Activated CD8-positive, alpha-beta memory T cell treated with anti-CD3 and anti-CD28 coated beads, Interleukin-2, amount 50 U/mL, for 1 hour (primary cell): Measurements from ENCODE around the gene KCNH1.

ENCODE experiments used
- DNase-seq: peaks from one replicate; pipeline ENCODE4 v3.0.0-alpha.2; 2020; ENCODE audit errors: extremely low read depth

Gene KCNH1

GRCh38 chr1:210920716-210921694 lies 212.9 kb downstream of the KCNH1 start:
- no peak for DNase-seq

DNA sequence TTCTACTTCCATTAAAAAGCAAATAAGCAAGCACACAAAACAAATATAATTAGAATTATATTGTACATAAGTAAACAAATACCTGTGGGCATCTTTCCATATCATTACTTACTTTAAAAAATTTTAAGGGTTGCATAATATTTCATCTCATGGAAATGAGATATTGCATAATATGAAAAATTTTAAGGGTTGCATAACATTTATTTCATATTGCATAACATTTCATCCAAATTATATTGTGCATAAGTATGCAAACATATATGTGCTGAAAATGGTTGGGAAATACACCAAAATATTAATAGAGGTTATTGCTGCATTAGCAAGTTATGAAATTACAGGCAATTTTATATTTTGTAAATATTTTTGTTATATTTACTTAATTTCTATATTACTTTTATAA lies 213.7 kb downstream of the KCNH1 start:
- no peak for DNase-seq

- no peak for DNase-seq
Measured at GRCh38 chr1:210918893-210919292, 215.1 kb downstream of the KCNH1 start.

DNA sequence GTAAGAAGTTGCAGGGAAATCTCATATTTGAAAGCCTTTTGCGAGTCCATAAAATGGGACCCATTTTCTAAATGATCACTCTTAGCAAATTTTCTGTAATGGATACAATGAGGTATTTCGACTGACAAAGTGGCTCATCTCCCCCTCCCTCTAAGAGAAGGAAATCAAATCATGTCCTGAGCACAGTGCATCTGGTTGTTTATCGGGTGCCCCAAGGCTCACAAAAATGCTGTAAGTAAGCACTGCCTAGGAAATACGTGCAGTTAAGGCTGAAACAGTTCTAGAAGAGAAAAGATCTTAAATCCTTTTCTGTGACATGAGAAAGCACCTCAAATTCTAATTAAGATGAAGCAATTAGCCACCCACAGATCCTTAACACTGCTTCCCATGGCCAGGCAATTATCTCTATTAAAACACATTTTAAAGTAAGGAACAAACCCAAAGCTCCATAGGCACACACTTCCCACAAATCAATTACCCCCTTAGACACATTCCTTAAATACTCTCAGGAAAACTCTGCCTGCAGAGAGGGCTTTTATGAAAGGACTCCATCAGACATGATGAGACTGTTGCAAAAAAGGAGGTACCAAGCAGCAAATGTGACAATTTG lies 216.3 kb downstream of the KCNH1 start:
- no peak for DNase-seq

DNA sequence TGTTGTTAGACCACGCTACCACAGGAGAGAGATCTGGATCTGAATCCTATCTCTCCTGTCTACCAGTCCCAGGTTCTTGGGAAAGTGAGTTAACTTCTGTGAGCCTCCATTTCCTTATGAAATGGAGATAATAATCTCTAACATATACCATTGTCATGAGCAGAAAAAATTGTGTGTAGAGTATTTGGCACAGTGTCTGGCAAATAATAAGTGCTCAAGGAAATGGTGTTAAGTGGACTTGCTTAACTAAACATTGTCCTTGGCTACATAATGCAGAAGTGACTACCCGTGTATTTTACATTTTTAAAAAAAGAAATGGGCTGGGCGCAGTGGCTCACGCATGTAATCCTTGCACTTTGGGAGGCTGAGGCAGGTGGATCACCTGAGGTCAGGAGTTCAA lies 217.4 kb downstream of the KCNH1 start:
- DNase-seq, result no peak

- DNase-seq, result no peak
Measured at GRCh38 chr1:210915890-210916507, 217.9 kb downstream of the KCNH1 start.

DNA sequence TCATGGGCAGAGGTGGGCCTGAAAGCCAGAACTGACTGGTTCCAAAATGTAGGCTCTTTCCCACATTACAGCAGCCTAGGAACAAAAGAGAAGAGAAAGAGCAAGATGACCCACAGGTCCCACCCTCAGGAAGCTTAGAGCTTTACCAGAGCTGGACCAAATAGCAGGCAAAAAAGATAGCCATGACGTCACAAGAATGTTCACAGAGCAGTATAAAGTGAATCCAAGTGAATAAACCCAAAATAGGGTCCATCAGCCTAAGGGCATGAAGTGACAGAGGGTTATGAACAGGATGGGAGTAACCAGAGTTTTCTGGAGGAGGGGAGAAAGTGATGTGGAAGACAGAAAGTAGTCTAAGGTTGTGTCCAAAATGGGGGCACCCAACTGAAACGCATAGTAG lies 221.2 kb downstream of the KCNH1 start:
- DNase-seq, result no peak

DNA sequence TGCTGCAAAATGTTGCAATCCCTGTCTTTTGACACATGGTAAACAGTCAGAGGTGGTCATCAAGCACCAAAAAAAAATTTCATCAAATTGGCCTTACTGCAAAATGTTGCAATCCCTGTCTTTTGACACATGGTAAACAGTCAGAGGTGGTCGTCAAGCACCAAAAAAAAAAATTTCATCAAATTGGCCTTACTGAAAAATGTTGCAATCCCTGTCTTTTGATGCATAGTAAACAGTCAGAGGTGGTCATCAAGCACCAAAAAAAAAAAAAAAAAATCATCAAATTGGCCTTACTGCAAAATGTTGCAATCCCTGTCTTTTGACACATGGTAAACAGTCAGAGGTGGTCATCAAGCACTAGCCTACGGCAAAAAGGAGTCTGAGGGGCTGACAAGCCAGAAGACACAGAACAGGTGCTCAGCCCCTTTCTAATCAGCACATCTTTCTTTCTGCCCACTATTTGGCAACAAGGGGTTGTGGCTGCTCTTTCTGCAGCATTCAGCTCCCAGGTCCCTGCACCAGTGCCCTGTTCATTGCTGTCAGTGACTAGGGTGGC lies 223.8 kb downstream of the KCNH1 start:
- no peak for DNase-seq

- no peak for DNase-seq
Measured at GRCh38 chr1:210908791-210909190, 225.2 kb downstream of the KCNH1 start.

DNA sequence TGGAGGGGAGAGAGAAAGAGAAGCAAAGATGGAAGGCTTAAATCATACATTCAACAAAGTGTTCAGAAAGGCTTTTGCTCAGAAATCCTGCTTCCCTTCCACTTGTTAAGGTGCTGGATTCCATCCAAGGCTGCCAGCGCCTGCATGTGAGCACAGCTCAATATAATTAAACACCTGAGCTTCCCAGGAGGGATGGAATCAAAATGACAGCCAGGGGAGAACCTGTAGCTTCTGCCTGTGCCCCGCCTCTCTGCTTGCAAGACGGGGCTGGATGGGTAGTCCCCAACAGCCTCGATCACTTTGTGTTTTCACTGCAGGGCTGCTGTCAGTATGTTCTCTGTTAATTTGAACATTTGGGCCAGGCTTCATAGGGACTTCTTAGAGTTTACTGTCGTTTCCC lies 225.7 kb downstream of the KCNH1 start:
- DNase-seq, result no peak

- DNase-seq, result no peak
Measured at GRCh38 chr1:210907251-210907805, 226.6 kb downstream of the KCNH1 start.

GRCh38 chr1:210905944-210906453 lies 227.9 kb downstream of the KCNH1 start:
- no peak for DNase-seq

GRCh38 chr1:210905365-210905904 lies 228.5 kb downstream of the KCNH1 start:
- DNase-seq, result no peak

DNA sequence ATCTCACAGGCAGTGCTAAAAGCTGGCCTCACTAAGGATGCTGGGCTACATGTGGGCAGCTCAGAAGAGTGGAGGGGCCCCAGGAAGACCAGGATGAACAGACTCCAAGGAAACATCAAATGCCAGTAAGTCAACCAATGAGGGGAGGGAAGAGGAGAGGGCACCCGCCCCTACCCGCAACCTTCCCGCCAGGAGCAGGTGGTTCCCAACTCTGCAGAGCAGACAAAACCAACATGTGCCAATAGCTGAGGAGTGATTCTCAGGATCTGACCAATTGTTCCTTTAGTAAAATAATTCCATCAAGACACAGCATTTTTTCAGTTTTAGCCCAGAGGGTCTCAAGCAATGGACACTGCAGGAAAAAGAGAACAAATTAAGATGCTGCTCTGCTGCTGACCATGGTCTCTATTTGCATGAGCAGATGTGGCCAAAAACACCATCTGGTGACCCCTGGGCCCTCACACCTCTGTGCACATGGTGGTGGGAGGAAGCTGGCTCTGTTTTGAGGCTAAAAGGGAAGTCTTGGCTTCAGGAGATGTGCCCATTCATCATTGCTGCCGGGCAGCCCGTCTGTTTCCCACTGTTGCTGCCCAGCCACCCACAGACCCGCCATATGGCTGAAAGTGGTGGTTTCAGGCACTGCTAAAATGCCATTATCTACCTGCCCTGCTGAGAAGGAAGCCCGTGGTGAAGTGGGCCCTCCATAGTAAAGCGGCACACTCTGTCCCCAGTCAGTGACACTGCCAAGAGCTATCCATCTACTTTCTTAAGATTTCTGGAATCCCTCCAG lies 231.8 kb downstream of the KCNH1 start:
- DNase-seq, result no peak

- DNase-seq, result no peak
Measured at GRCh38 chr1:210900820-210901219, 233.1 kb downstream of the KCNH1 start.

DNA sequence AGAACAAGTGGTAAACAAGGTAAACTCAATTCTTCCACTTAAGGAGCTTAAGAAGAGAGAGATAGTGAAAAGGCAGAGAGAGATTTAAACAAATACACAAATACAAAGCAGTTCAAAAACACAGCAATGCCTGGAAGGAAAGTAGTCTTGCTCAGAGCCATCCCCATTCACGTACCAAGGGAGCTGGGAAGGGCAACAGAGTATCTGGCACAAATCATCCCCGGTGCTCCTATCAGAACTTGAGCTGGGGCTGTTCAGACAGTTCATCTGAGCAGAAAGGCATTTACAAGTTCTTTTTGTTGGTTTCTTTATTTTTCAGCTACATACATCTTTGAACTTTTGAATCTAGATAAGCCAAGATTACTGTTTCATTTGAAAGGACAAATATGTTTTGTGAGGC lies 233.9 kb downstream of the KCNH1 start:
- no peak for DNase-seq

DNA sequence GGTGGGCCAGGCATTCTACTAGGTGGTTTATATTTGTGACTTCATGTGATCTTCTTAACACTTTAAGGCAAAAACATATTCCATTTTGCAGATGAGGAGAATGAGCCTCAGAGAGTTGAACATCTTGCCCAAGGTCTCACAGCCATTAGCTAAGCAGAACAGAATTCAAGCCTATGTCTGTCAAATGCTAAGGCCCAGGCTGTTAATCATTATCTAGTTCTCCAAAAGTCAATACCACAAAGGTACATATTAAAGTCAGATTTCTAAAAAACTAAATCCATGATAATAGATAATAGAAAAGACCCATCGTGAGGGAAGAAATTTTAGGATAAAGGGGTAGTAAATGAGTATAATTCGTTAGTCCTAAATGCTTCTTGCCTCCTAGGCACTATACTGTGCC lies 234.3 kb downstream of the KCNH1 start:
- DNase-seq, result no peak

DNA sequence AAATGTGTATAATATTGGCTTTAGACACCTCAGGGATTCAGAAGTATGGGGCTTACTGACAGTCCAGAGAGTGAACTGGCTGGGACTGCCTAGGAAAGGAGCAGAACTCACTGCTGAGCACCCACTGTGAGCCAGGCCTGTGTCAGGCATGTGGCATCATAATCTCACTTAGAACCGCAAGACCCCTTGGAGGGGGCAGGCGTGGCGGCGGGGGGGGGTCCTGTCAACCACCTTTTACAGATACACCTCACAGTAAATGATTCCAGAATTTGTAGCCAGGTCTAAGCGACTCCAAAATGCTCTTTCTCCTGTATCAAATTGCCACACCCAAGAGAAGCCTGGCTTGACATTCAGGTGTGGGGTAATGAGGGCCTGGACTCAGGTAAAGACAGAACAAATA lies 235.5 kb downstream of the KCNH1 start:
- DNase-seq, result no peak

- DNase-seq, result no peak
Measured at GRCh38 chr1:210883821-210884220, 250.1 kb downstream of the KCNH1 start.

GRCh38 chr1:210882414-210883221 lies 251.3 kb downstream of the KCNH1 start:
- no peak for DNase-seq
